HUDEP-2 (cell line): Measurements from ENCODE around the gene PPP4R2.

Experiments
- DNase-seq, 76 experiments: peaks; one replicate each; lab custom pipeline; 2025; ENCODE audit not compliant: unreplicated experiment in 76 of 76; lab: John Stamatoyannopoulos, UW

PPP4R2 gene

GRCh38 chr3:73107215-73107614, 110.6 kb downstream of the PPP4R2 start:
- DNase-seq, result no peak

GRCh38 chr3:73107676-73108187, 111.1 kb downstream of the PPP4R2 start:
- no peak for DNase-seq

GRCh38 chr3:73108750-73109149, 112.1 kb downstream of the PPP4R2 start:
- DNase-seq, result no peak

- no peak for DNase-seq
Observed at GRCh38 chr3:73110530-73110929, 113.9 kb downstream of the PPP4R2 start.

DNA sequence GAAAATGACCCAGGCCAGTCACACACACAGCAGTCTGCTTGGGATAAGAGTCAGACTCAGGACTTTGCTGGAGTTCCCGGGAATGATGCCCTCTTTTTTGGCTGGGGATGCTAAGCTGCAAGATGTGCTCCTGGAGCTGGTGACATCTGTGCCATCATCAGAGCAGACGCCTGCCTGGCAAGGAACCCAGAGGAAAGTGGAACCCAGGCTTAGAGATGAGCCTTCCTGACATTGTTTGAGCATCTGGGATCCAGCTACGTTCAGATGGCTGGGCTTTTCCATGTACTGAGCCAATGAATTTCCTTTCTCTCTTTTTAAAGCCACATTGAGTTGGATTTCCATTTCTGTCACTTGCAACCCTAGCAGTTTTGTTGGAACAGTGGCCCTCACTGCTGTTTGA, 118.1 kb downstream of the PPP4R2 start:
- no peak for DNase-seq

DNA sequence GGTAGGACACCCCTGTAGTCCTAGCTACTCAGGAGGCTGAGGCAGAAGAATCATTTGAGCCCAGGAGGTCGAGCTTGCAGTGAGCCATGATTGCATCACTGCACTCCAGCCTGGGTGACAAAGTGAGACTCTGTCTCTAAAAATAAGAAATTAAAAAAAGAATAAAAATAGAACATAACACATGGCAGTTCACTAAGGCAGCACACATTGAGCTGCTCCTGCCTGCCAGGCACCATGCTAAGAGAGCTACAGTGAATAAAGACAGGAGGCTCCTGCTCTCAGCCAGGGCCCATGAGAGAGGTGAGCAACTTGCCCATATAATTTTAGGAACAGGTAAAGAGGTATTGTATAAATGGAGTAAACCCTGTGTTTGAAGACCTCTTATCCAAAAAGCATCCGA, 119.2 kb downstream of the PPP4R2 start:
- no peak for DNase-seq
